Stimulated activated CD4-positive, alpha-beta T cell treated with anti-CD3 and anti-CD28 coated beads, Interleukin-15, amount 100 ng/mL, for 24 hours (primary cell): ENCODE results near the gene ANTXR1.

Experiments
- DNase-seq: peaks from one replicate; pipeline ENCODE4 v3.0.0-alpha.2; 2020

The ANTXR1 gene

DNA sequence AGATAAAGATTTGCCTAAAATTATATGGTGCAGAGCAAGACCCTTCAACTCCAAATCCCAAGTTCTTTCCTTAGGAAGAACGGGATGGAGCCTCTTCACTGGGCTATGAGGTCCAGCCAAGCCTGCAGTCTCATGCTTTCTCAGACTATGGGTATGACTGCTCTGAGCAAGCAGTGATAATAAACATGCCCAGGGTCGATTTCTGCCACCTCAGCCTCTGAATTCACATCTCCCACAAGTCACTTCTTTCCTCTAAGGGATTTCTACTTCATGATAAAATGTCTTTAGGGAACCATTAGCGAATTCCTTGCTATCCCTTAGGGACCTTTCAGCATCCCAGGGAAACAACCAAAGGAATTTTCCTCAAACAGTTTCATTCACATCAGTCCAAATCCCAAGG is 279.3 kb downstream of the ANTXR1 start:
- DNase-seq: no peak

DNA sequence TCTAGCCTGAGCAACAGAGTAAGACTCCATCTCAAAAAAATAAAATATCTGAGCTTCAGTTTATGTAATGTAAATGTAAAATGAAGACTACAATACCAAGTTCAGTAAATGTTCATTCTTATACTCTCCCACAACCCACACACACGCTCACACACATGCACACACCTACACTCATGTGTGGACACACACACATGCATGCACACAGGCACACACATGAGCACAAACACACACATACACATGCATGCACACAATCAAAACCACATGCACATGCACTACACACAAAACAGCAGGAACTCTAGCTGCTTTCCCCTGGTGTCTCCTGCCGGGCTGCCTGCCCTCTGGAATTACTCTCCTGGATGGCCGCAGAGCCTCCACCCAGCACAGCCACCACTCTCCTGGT is 283.4 kb downstream of the ANTXR1 start:
- DNase-seq: no peak

DNA sequence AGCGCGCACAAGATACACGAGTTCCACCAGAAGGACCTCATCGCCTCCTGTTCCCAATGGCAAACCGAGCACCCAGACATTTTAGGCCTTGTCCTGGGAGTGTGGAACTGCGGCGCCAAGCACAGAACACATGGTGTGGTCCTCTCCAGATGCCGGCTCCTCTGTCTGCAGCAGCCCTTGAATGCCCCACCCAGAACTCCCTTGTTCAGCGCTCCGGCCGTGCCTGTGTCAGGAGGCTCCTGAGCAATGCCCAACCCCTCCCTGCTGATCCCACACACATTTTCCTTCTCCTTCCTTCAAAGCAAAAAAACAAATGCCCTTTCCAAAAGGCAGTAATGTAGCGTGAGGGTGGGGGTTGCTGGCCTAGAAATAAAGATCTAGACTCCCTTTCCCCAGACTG is 284.2 kb downstream of the ANTXR1 start:
- DNase-seq: no peak

DNA sequence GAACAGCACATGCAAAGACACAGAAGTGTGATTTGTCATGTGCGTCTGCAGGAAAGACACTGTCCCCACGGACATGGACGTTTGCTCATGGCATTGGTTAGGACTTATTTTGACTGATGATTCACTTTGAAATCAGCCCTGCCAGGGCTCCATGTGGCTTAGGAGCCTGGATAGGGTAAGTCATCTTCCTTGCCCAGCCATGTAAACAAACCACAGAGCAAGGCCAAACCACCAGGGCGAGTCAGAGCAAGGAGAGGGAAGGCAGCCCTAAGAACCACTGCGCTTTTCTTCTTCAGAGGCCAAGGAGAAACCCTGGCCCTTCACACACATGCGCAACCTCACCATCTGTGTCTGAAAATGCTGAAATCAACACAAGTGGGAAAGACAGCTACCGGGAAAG is 285.3 kb downstream of the ANTXR1 start:
- no peak for DNase-seq

DNA sequence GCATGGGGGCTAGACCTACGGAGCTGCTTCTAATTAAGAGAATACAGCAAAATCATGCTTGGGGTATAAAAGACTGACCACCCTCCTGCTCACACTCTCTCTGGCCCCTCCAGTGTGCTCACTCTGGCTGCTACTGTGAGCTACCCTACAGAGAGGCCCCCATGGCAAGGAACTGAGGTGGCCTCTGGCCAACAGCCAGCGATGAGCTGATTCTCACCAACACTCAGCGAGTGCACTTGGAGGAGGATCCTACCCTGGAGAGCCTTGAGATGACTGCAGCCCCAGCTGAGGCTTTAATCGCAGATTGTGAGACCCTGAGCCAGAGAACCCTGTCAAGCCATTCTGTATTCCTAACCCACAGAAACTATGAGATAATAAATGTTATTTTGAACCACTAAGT is 285.9 kb downstream of the ANTXR1 start:
- DNase-seq: no peak
